GM12878 (cell line): Measurements from ENCODE around the gene NPAS3. TPM values are rescaled to one million over a fixed set of nuclear protein-coding genes. Genes with fewer than 3 reads are reported as not detected.

Experiments used
- ATAC-seq: fragments of 200-7000 bp; cut with Tn5 transposase; 3 replicates; pipeline ENCODE4 v1.9.1; 2020; ENCODE audit warnings: mild to moderate bottlenecking, moderate library complexity
- BruUV-seq: library from RNA; stranded (reverse); fragments of 400-500 nt; replicated peaks from 2 replicates; lab custom pipeline; 2021; lab: Mats Ljungman, UMichigan
- CTCF ChIA-PET: fragments of 300-600 bp; sonication (Branson Sonifier 250); formaldehyde crosslinking; extraction: SDS; loops from one replicate; lab custom pipeline; 2021; ENCODE audit warnings: inconsistent platforms; lab: Yijun Ruan, JAX
- POLR2A ChIA-PET: fragments of 350-600 bp; formaldehyde crosslinking; extraction: SDS; loops from one replicate; lab custom pipeline; 2021; ENCODE audit warnings: inconsistent platforms; lab: Charles Lee
- RAD21 ChIA-PET: fragments of 300-600 bp; sonication (Branson Sonifier 250); formaldehyde crosslinking; loops from one replicate; lab custom pipeline; 2023; ENCODE audit warnings: antibody characterized with exemption; ENCODE audit not compliant: unreplicated experiment; lab: Charles Lee
- SMC1A ChIA-PET: fragments of 300-600 bp; sonication (Branson Sonifier 250); formaldehyde crosslinking; loops from one replicate; lab custom pipeline; 2023; ENCODE audit not compliant: unreplicated experiment, uncharacterized antibody; lab: Charles Lee
- DNase-seq: peaks from one replicate; pipeline ENCODE4 v3.0.0-alpha.2; 2011; ENCODE audit warnings: low read depth, low spot score
- FAIRE-seq: peaks from 3 replicates; lab custom pipeline; 2011; peaks lifted over from hg19 to GRCh38; lab: Jason Lieb, UNC
- H2AFZ ChIP-seq: 2 replicates; pipeline ENCODE4 v1.6.0; 2011; ENCODE audit warnings: low read depth, low read length, control low read depth; ENCODE audit not compliant: control insufficient read depth
- H3K27ac ChIP-seq: 2 replicates; pipeline ENCODE4 v1.5.1; 2011; ENCODE audit warnings: control low read depth; ENCODE audit not compliant: control insufficient read depth, insufficient read depth
- H3K27me3 ChIP-seq, 2 experiments: replicated peaks in 1 of 2; 2 replicates each; pipeline versions ENCODE4 v1.6.0 to v1.6.1; 2011; ENCODE audit warnings: low read length in 1 of 2; ENCODE audit not compliant: control insufficient read depth in 2 of 2, insufficient read depth in 2 of 2
- H3K36me3 ChIP-seq, 2 experiments: 2 replicates each; pipeline ENCODE4 v1.5.1; 2011; ENCODE audit warnings: low read length in 1 of 2; ENCODE audit not compliant: control insufficient read depth in 2 of 2, insufficient read depth in 2 of 2
- H3K4me1 ChIP-seq: 2 replicates; pipeline ENCODE4 v1.6.1; 2011; ENCODE audit warnings: mild to moderate bottlenecking, low read length, moderate library complexity, mixed read lengths; ENCODE audit not compliant: control insufficient read depth, insufficient read depth
- H3K4me2 ChIP-seq: 2 replicates; pipeline ENCODE4 v1.6.0; 2011; ENCODE audit warnings: control low read depth; ENCODE audit not compliant: control insufficient read depth, insufficient read depth
- H3K4me3 ChIP-seq: fragments of 200-600 bp; sonication (generic); 2 replicates; pipeline ENCODE4 v1.5.1; 2016
- H3K79me2 ChIP-seq: 2 replicates; pipeline ENCODE4 v1.6.0; 2011; ENCODE audit warnings: low read length; ENCODE audit not compliant: control insufficient read depth, insufficient read depth
- H3K9ac ChIP-seq: 2 replicates; pipeline ENCODE4 v1.8.0; 2011; ENCODE audit warnings: low read length, control low read depth, mixed read lengths; ENCODE audit not compliant: control insufficient read depth, insufficient read depth
- H3K9me3 ChIP-seq: replicated peaks from 3 replicates; pipeline ENCODE4 v1.5.1; 2011; ENCODE audit warnings: mild to moderate bottlenecking, low read length; ENCODE audit not compliant: control insufficient read depth, insufficient read depth
- H4K20me1 ChIP-seq: 2 replicates; pipeline ENCODE4 v1.6.0; 2011; ENCODE audit not compliant: control insufficient read depth, insufficient read depth
- ATF7 ChIP-seq: fragments of 450-650 bp; IDR thresholded peaks from 2 replicates; pipeline ENCODE4 v1.6.1; 2016; ENCODE audit warnings: low read depth, mild to moderate bottlenecking
- ETV6 ChIP-seq, 2 experiments: fragments of 450-650 bp in 1 of 2; IDR thresholded peaks in 1 of 2; conservative IDR thresholded peaks in 1 of 2; 2 replicates each; pipeline ENCODE4 v1.6.1; 2014; ENCODE audit warnings: antibody characterized with exemption in 1 of 2, borderline replicate concordance in 1 of 2, low read depth in 1 of 2, mild to moderate bottlenecking in 1 of 2, moderate library complexity in 1 of 2
- KAT2A ChIP-seq: conservative IDR thresholded peaks from 2 replicates; pipeline ENCODE4 v1.6.1; 2011; ENCODE audit warnings: low read depth, low read length; ENCODE audit not compliant: control insufficient read depth
- POLR2AphosphoS5 ChIP-seq: IDR thresholded peaks from 2 replicates; pipeline ENCODE4 v1.6.1; 2011; ENCODE audit warnings: mild to moderate bottlenecking, low read length, inconsistent platforms
- RBBP5 ChIP-seq: fragments of 200-600 bp; sonication (generic); conservative IDR thresholded peaks from 2 replicates; pipeline ENCODE4 v1.6.1; 2016
- WGBS: methylation state at CpG from one replicate; pipeline ENCODE4 v1.1.6; 2016; ENCODE audit warnings: low lambda C conversion rate; ENCODE audit not compliant: insufficient replicate concordance, insufficient coverage; ENCODE audit errors: missing lambda C conversion rate; 5-methylcytosine and 5-hydroxymethylcytosine counted together
- in situ Hi-C: fragments of 300-500 bp; cut with MboI; formaldehyde crosslinking; loops from 9 replicates; pipeline ENCODE4 v1.14.3; 2018; ENCODE audit warnings: mixed read lengths
- intact Hi-C: fragments of 100-400 bp; cut with micrococcal nuclease; formaldehyde crosslinking; loops from one replicate; pipeline ENCODE4 v1.14.2; 2022; ENCODE audit not compliant: unreplicated experiment
- polyA plus RNA-seq, 11 experiments: library from polyadenylated mRNA; depleted of rRNA in 4 of 11; unstranded in 6 of 11; stranded (reverse) in 5 of 11; fragments of >200 nt; fragmentation: Nextera tagmentation in 4 of 11; fragmentation: Illumina TruSeq in 1 of 11; extraction: Ambion mirVana in 4 of 11; extraction: Trizol in 1 of 11; gene quantifications; 1 replicate in 1 of 11; 2 replicates in 10 of 11; pipeline versions ENCODE4 v1.2.1 to v1.2.3, GENCODE V29; 2011 to 2016; ENCODE audit warnings: inconsistent platforms in 2 of 11, missing spikeins in 2 of 11, low read depth in 1 of 11
- total RNA-seq, 4 experiments: library from RNA; depleted of rRNA in 3 of 4; stranded (reverse); fragments of >200 nt in 3 of 4; fragmentation: Illumina TruSeq in 1 of 4; extraction: Trizol in 1 of 4; gene quantifications; 2 replicates each; pipeline versions ENCODE4 v1.2.1 to v1.2.3, GENCODE V29; 2013 to 2021

NPAS3 gene
- total and polyA plus RNA-seq, 10 of the 15 experiments (the other 5 are each of a cell fraction or from before 2014, with no cell fraction given): under 0.01 to 2.7 (median 0.03) TPM; not detected in 6

- Histone ChIP-seq H2AFZ (no peak overlapping the region), H3K4me3 (no peak overlapping the region), H3K9ac (no peak overlapping the region), H3K79me2 (no peaks in the 10 kb centered on the region), H3K36me3 (no peaks in the 10 kb centered on the region), H4K20me1 (no peaks in the 10 kb centered on the region), H3K27me3 (peaks cover 0 to 3% of the 10 kb centered on the region in 2 experiments; a peak in 1 of 4 replicates), H3K4me2 (no peak overlapping the region), H3K27ac (no peak overlapping the region), H3K4me1 (no peaks in the 10 kb centered on the region), H3K9me3 (no peaks in the 10 kb centered on the region)
- ChIA-PET RAD21 (no interaction called here), CTCF (interaction anchor here (1.3 kb wide), 1 partner anchor 29 kb away, joined by 4 read pairs; no protein-coding TSS in a partner anchor), POLR2A (no interaction called here), SMC1A (interaction anchor here (0.5 to 1.6 kb wide), 3 partner anchors 17 to 612 kb away, joined by 5 to 6 read pairs (median 5); no protein-coding TSS in a partner anchor)
- no TSS peak for BruUV-seq
- FAIRE-seq (no peak), DNase-seq (no peak), ATAC-seq (no peak)
- TF ChIP-seq ATF7 (no peak), POLR2AphosphoS5 (no peak)
- intact Hi-C loops (no loop called here), in situ Hi-C loops (no loop called here)
- WGBS: 41% methylated on average over 2 of the region's 2 CpGs
These were observed 870.8 kb downstream of the NPAS3 start for GRCh38 chr14:33809396-33809981.

- in situ Hi-C loops (no loop called here), intact Hi-C loops (no loop called here)
- no TSS peak for BruUV-seq
- ChIA-PET SMC1A (interaction anchor here (0.5 to 1.6 kb wide), 2 partner anchors 18 to 264 kb away, joined by 5 to 6 read pairs; no protein-coding TSS in a partner anchor), RAD21 (interaction anchor here (0.6 kb wide), 1 partner anchor 131 kb away, joined by 3 read pairs; no protein-coding TSS in a partner anchor), POLR2A (no interaction called here), CTCF (interaction anchor here (0.8 to 1.3 kb wide), 3 partner anchors 28 to 288 kb away, joined by 3 to 4 read pairs (median 4); no protein-coding TSS in a partner anchor)
- no peaks in the 10 kb centered on the region for H3K79me2 ChIP-seq
- H3K36me3 ChIP-seq: no peaks in the 10 kb centered on the region
- ATAC-seq: no peak
- WGBS: 64% methylated on average over 6 of the region's 6 CpGs
- no peak overlapping the region for H3K27ac ChIP-seq
- no peak for FAIRE-seq
- no peak for DNase-seq
- no peak overlapping the region for H3K4me3 ChIP-seq
- no peaks in the 10 kb centered on the region for H3K9me3 ChIP-seq
- H3K4me1 ChIP-seq: no peaks in the 10 kb centered on the region
- H4K20me1 ChIP-seq: no peaks in the 10 kb centered on the region
- no peak overlapping the region for H2AFZ ChIP-seq
- H3K9ac ChIP-seq: no peak overlapping the region
- no peak overlapping the region for H3K4me2 ChIP-seq
- TF ChIP-seq ETV6 (conservative IDR thresholded peaks at IDR 0.05 in 1 of 2, IDR thresholded peaks at IDR 0.05 in 1 of 2; ENCODE audit: borderline replicate concordance in 1 of 2, low read depth in 1 of 2) (no peak), KAT2A (no peak), RBBP5 (no peak)
- peaks cover 0 to 3% of the 10 kb centered on the region in 2 experiments; a peak in 1 of 4 replicates for H3K27me3 ChIP-seq
These were observed 871.6 kb downstream of the NPAS3 start for GRCh38 chr14:33810308-33810707.
